ENCODE data around the gene PRR33. TPM values are rescaled to one million over a fixed set of nuclear protein-coding genes. Genes with fewer than 3 reads are reported as not detected.
"Not testable (repeated sequence)": the region's sequence is repeated elsewhere in the genome, so short reads cannot be mapped to it uniquely, and the experiment has no call there.

PRR33 gene
- total RNA-seq, 2 experiments from 2014 or later: 0.08 to 0.11 TPM

GRCh38 chr11:1893581-1894359 is 2.1 kb upstream of the PRR33 start:
- CTCF ChIA-PET: no interaction called here
- POLR2A ChIA-PET: no interaction called here

- CTCF ChIA-PET: no interaction called here
- POLR2A ChIA-PET: interaction anchor here (0.6 kb wide), 1 partner anchor 45 kb away, joined by 3 read pairs; no protein-coding TSS in a partner anchor
These were observed 863 bp upstream of the PRR33 start for GRCh38 chr11:1892558-1892957.

GRCh38 chr11:1892116-1892515 is 421 bp upstream of the PRR33 start:
- ChIA-PET CTCF (interaction anchor here (1.1 to 1.7 kb wide), 2 partner anchors 29 to 30 kb away, joined by 3 to 5 read pairs; no protein-coding TSS in a partner anchor), POLR2A (interaction anchor here (0.6 kb wide), 1 partner anchor 45 kb away, joined by 3 read pairs; no protein-coding TSS in a partner anchor)

- ChIA-PET POLR2A (interaction anchor here (0.6 to 1.2 kb wide), 3 partner anchors 26 to 186 kb away, joined by 3 to 5 read pairs (median 5); no protein-coding TSS in a partner anchor), CTCF (interaction anchor here (0.7 to 1.7 kb wide), 7 partner anchors 25 to 263 kb away, joined by 3 to 6 read pairs (median 3); no protein-coding TSS in a partner anchor)
These were observed 552 bp downstream of the PRR33 start for GRCh38 chr11:1890856-1891830.

- POLR2A ChIA-PET: interaction anchor here (1.2 to 1.6 kb wide), 2 partner anchors 27 to 28 kb away, joined by 3 to 5 read pairs; no protein-coding TSS in a partner anchor
- CTCF ChIA-PET: interaction anchor here (0.7 to 2.2 kb wide), 6 partner anchors 26 to 261 kb away, joined by 3 to 8 read pairs (median 4); no protein-coding TSS in a partner anchor
These were observed 1.5 kb downstream of the PRR33 start for GRCh38 chr11:1889941-1890855.

- ChIA-PET POLR2A (interaction anchor here (0.5 to 1.6 kb wide), 2 partner anchors 19 to 29 kb away, joined by 3 read pairs; no protein-coding TSS in a partner anchor), CTCF (interaction anchor here (1.3 to 2.2 kb wide), 5 partner anchors 13 to 262 kb away, joined by 4 to 8 read pairs (median 4); partner anchors contain the start of gene LSP1)
These were observed 2.3 kb downstream of the PRR33 start for GRCh38 chr11:1889224-1889930.

GRCh38 chr11:1888811-1889210 is 2.9 kb downstream of the PRR33 start:
- POLR2A ChIA-PET: interaction anchor here (0.5 to 1.6 kb wide), 2 partner anchors 18 to 29 kb away, joined by 3 read pairs; no protein-coding TSS in a partner anchor
- CTCF ChIA-PET: interaction anchor here (1.3 to 2.2 kb wide), 5 partner anchors 13 to 263 kb away, joined by 4 to 8 read pairs (median 4); partner anchors contain the start of gene LSP1

- POLR2A ChIA-PET: interaction anchor here (0.5 to 1.6 kb wide), 2 partner anchors 18 to 30 kb away, joined by 3 read pairs; no protein-coding TSS in a partner anchor
- CTCF ChIA-PET: interaction anchor here (1.3 to 2.2 kb wide), 5 partner anchors 12 to 263 kb away, joined by 4 to 8 read pairs (median 4); partner anchors contain the start of gene LSP1
These were observed 3.3 kb downstream of the PRR33 start for GRCh38 chr11:1888347-1888753.

GRCh38 chr11:1887451-1888346 is 4.0 kb downstream of the PRR33 start:
- CTCF ChIA-PET: interaction anchor here (1.3 to 2.2 kb wide), 4 partner anchors 35 to 264 kb away, joined by 4 to 8 read pairs (median 4); partner anchors contain the start of gene LSP1
- POLR2A ChIA-PET: no interaction called here

- CTCF ChIA-PET, POLR2A ChIA-PET: not testable (repeated sequence)
These were observed 5.1 kb downstream of the PRR33 start for GRCh38 chr11:1886551-1886950.

GRCh38 chr11:1884303-1884700 is 7.4 kb downstream of the PRR33 start:
- CTCF ChIA-PET: interaction anchor here (2.4 to 3.5 kb wide), 3 partner anchors 31 to 117 kb away, joined by 18 to 29 read pairs (median 18); partner anchors contain the start of genes LSP1 and SYT8
- POLR2A ChIA-PET: no interaction called here

GRCh38 chr11:1883346-1884302 is 8.1 kb downstream of the PRR33 start:
- ChIA-PET POLR2A (no interaction called here), CTCF (interaction anchor here (1.3 to 3.5 kb wide), 10 partner anchors 14 to 273 kb away, joined by 5 to 29 read pairs (median 15); partner anchors contain the start of genes LSP1, MRPL23 and SYT8)

- ChIA-PET CTCF (interaction anchor here (0.6 to 3.5 kb wide), 34 partner anchors 10 to 309 kb away, joined by 3 to 29 read pairs (median 5); partner anchors contain the start of genes KRTAP5-6, LSP1, MRPL23 and SYT8), POLR2A (interaction anchor here (0.7 kb wide), 1 partner anchor 12 kb away, joined by 3 read pairs; no protein-coding TSS in a partner anchor)
These were observed 9.1 kb downstream of the PRR33 start for GRCh38 chr11:1882265-1883238.

All from activated CD8-positive, alpha-beta memory T cell treated with anti-CD3 and anti-CD28 coated beads for 36 hours (primary cell).